ENCODE data around the gene RFX5. TPM values are rescaled to one million over a fixed set of nuclear protein-coding genes. Genes with fewer than 3 reads are reported as not detected.

Gene RFX5
- total RNA-seq, 6 donors from 2014 or later: 31.5 to 55.5 (median 43.2) TPM

- no peaks in the 10 kb centered on the region for H3K27me3 ChIP-seq
- DNase-seq (no peak), ATAC-seq (ENCODE audit: low FRiP score in 2 of 2) (no peak)
- peak overlapping the region in 3 of 4 donors; percentile 12 to 50 (median 30) for H3K27ac ChIP-seq
- 62 to 69% methylated on average over 2 of the region's 2 CpGs for WGBS, 2 donors
- no peak overlapping the region for H3K4me3 ChIP-seq
- H3K36me3 ChIP-seq: peaks cover 8 to 84% (median 40%) of the 10 kb centered on the region in 4 donors
- peaks cover 36 to 55% (median 38%) of the 10 kb centered on the region in 4 donors for H3K4me1 ChIP-seq
- TF ChIP-seq POLR2A (IDR thresholded peaks at IDR 0.05): no peak
- no peak for TF ChIP-seq EP300 (IDR thresholded peaks at IDR 0.05)
- no peak for TF ChIP-seq POLR2AphosphoS5 (IDR thresholded peaks at IDR 0.05)
- TF ChIP-seq CTCF (IDR thresholded peaks at IDR 0.05): no peak
- H3K9me3 ChIP-seq: no peaks in the 10 kb centered on the region
Measured at GRCh38 chr1:151313501-151313900, 33.6 kb downstream of the RFX5 start.

GRCh38 chr1:151312826-151313225 lies 34.2 kb downstream of the RFX5 start:
- Histone ChIP-seq H3K36me3 (peaks cover 14 to 89% (median 46%) of the 10 kb centered on the region in 4 donors), H3K27me3 (no peaks in the 10 kb centered on the region), H3K4me3 (no peak overlapping the region), H3K9me3 (no peaks in the 10 kb centered on the region), H3K27ac (peak overlapping the region in 3 of 4 donors; percentile 12 to 70 (median 64)), H3K4me1 (peaks cover 36 to 55% (median 38%) of the 10 kb centered on the region in 4 donors)
- DNase-seq (no peak), ATAC-seq (ENCODE audit: low FRiP score in 2 of 2) (no peak)
- 69 to 75% methylated on average over 8 of the region's 8 CpGs for WGBS, 2 donors
- TF ChIP-seq CTCF (IDR thresholded peaks at IDR 0.05) (no peak), EP300 (IDR thresholded peaks at IDR 0.05) (no peak), POLR2A (IDR thresholded peaks at IDR 0.05) (no peak), POLR2AphosphoS5 (IDR thresholded peaks at IDR 0.05) (no peak)

GRCh38 chr1:151312411-151312810 lies 34.6 kb downstream of the RFX5 start:
- 92 to 95% methylated on average over 4 of the region's 4 CpGs for whole genome bisulfite sequencing, 2 donors
- ATAC-seq (ENCODE audit: low FRiP score in 2 of 2) (no peak), DNase-seq (no peak)
- H3K4me1 ChIP-seq: peaks cover 36 to 55% (median 38%) of the 10 kb centered on the region in 4 donors
- peaks cover 18 to 90% (median 47%) of the 10 kb centered on the region in 4 donors for H3K36me3 ChIP-seq
- TF ChIP-seq POLR2A (IDR thresholded peaks at IDR 0.05) (no peak), POLR2AphosphoS5 (IDR thresholded peaks at IDR 0.05) (no peak), CTCF (IDR thresholded peaks at IDR 0.05) (no peak), EP300 (IDR thresholded peaks at IDR 0.05) (no peak)
- H3K27me3 ChIP-seq: no peaks in the 10 kb centered on the region
- H3K27ac ChIP-seq: peak overlapping the region; percentile 55 to 72 (median 67)
- no peaks in the 10 kb centered on the region for H3K9me3 ChIP-seq
- no peak overlapping the region for H3K4me3 ChIP-seq

GRCh38 chr1:151311589-151312331 lies 35.3 kb downstream of the RFX5 start:
- ATAC-seq (ENCODE audit: low FRiP score in 2 of 2) (peak; percentile 89 to 93), DNase-seq (peak in 1 of 2 donors; percentile 84)
- Histone ChIP-seq H3K36me3 (peaks cover 23 to 91% (median 51%) of the 10 kb centered on the region in 4 donors), H3K27me3 (no peaks in the 10 kb centered on the region), H3K9me3 (no peaks in the 10 kb centered on the region), H3K27ac (peak overlapping the region; percentile 55 to 72 (median 67)), H3K4me3 (no peak overlapping the region), H3K4me1 (peaks cover 36 to 55% (median 38%) of the 10 kb centered on the region in 4 donors)
- 67 to 71% methylated on average over 5 to 7 of the region's 7 CpGs for WGBS, 2 donors
- TF ChIP-seq EP300 (IDR thresholded peaks at IDR 0.05) (peak in 1 of 4 donors; percentile 73), POLR2A (IDR thresholded peaks at IDR 0.05) (no peak), CTCF (IDR thresholded peaks at IDR 0.05) (no peak), POLR2AphosphoS5 (IDR thresholded peaks at IDR 0.05) (peak; percentile 72 to 90)

Data from upper lobe of left lung (tissue), 6 donors.